Stimulated activated CD8-positive, alpha-beta memory T cell treated with anti-CD3 and anti-CD28 coated beads, Interleukin-12 subunit alpha, Interleukin-12 subunit beta, amount 100 ng/mL, for 1 hour (primary cell): ENCODE measurements around the gene PRAMEF20.

Experiments used
- DNase-seq: peaks from one replicate; pipeline ENCODE4 v3.0.0-alpha.2; 2020; ENCODE audit warnings: low read depth

Gene PRAMEF20

GRCh38 chr1:13462682-13463081 is 52.4 kb downstream of the PRAMEF20 start:
- no peak for DNase-seq

- DNase-seq: no peak
These were observed 55.3 kb downstream of the PRAMEF20 start for GRCh38 chr1:13465515-13465914.

GRCh38 chr1:13469343-13469742 is 59.1 kb downstream of the PRAMEF20 start:
- DNase-seq: no peak
